ENCODE data around the gene CDHR1. TPM values are rescaled to one million over a fixed set of nuclear protein-coding genes. Genes with fewer than 3 reads are reported as not detected.

Gene CDHR1
- total RNA-seq, 1 donor from 2014 or later = under 0.01 TPM

GRCh38 chr10:84265418-84265817, 71.1 kb downstream of the CDHR1 start:
- Histone ChIP-seq H3K9me3 (ENCODE audit: control insufficient read depth in 3 of 3, low read length in 3 of 3) (no peaks in the 10 kb centered on the region), H3K4me1 (ENCODE audit: control insufficient read depth in 3 of 3, insufficient read depth in 3 of 3, low read length in 3 of 3) (peaks cover 0 to 3% (median 0%) of the 10 kb centered on the region in 3 donors), H3K4me3 (ENCODE audit: low read length in 3 of 3) (no peak overlapping the region), H3K27ac (ENCODE audit: low read depth, low read length) (no peak overlapping the region), H3K27me3 (ENCODE audit: control insufficient read depth in 3 of 3, insufficient read depth in 3 of 3, low read length in 3 of 3) (peaks cover 0 to 19% (median 6%) of the 10 kb centered on the region in 3 donors), H3K9ac (ENCODE audit: low read depth in 1 of 3, low read length in 3 of 3) (no peak overlapping the region), H3K36me3 (ENCODE audit: control insufficient read depth in 3 of 3, insufficient read depth in 3 of 3, low read length in 3 of 3) (no peaks in the 10 kb centered on the region)

- no peaks in the 10 kb centered on the region for H3K36me3 ChIP-seq (ENCODE audit: control insufficient read depth in 3 of 3, insufficient read depth in 3 of 3, low read length in 3 of 3)
- no peak overlapping the region for H3K4me3 ChIP-seq (ENCODE audit: low read length in 3 of 3)
- peaks cover 0 to 3% (median 0%) of the 10 kb centered on the region in 3 donors for H3K4me1 ChIP-seq (ENCODE audit: control insufficient read depth in 3 of 3, insufficient read depth in 3 of 3, low read length in 3 of 3)
- no peaks in the 10 kb centered on the region for H3K9me3 ChIP-seq (ENCODE audit: control insufficient read depth in 3 of 3, low read length in 3 of 3)
- peaks cover 0 to 19% (median 0%) of the 10 kb centered on the region in 3 donors for H3K27me3 ChIP-seq (ENCODE audit: control insufficient read depth in 3 of 3, insufficient read depth in 3 of 3, low read length in 3 of 3)
- no peak overlapping the region for H3K27ac ChIP-seq (ENCODE audit: low read depth, low read length)
- no peak overlapping the region for H3K9ac ChIP-seq (ENCODE audit: low read depth in 1 of 3, low read length in 3 of 3)
These were observed 73.3 kb downstream of the CDHR1 start for GRCh38 chr10:84267503-84268126.

- Histone ChIP-seq H3K27ac (ENCODE audit: low read depth, low read length) (no peak overlapping the region), H3K27me3 (ENCODE audit: control insufficient read depth in 3 of 3, insufficient read depth in 3 of 3, low read length in 3 of 3) (peaks cover 0 to 15% (median 4%) of the 10 kb centered on the region in 3 donors), H3K36me3 (ENCODE audit: control insufficient read depth in 3 of 3, insufficient read depth in 3 of 3, low read length in 3 of 3) (no peaks in the 10 kb centered on the region), H3K9me3 (ENCODE audit: control insufficient read depth in 3 of 3, low read length in 3 of 3) (no peaks in the 10 kb centered on the region), H3K4me3 (ENCODE audit: low read length in 3 of 3) (no peak overlapping the region), H3K4me1 (ENCODE audit: control insufficient read depth in 3 of 3, insufficient read depth in 3 of 3, low read length in 3 of 3) (peaks cover 0 to 3% (median 0%) of the 10 kb centered on the region in 3 donors), H3K9ac (ENCODE audit: low read depth in 1 of 3, low read length in 3 of 3) (no peak overlapping the region)
These were observed 74.8 kb downstream of the CDHR1 start for GRCh38 chr10:84269162-84269561.

Other genes with a start within 250 kb of the CDHR1 start
- 122 TPM for gene GHITM, start 55.0 kb upstream of the CDHR1 start, total RNA-seq
- gene GPR15LG, start 20.7 kb upstream of the CDHR1 start, total RNA-seq = not detected
- gene LRIT2, start 31.0 kb downstream of the CDHR1 start, total RNA-seq = not detected
- not detected for gene LRIT1, start 47.0 kb downstream of the CDHR1 start, total RNA-seq
- 13.6 TPM for gene RGR, start 50.5 kb downstream of the CDHR1 start, total RNA-seq
- gene CCSER2, start 134.1 kb downstream of the CDHR1 start, total RNA-seq = 43.3 TPM